ENCODE data around the gene ADAMTS5.

DNA sequence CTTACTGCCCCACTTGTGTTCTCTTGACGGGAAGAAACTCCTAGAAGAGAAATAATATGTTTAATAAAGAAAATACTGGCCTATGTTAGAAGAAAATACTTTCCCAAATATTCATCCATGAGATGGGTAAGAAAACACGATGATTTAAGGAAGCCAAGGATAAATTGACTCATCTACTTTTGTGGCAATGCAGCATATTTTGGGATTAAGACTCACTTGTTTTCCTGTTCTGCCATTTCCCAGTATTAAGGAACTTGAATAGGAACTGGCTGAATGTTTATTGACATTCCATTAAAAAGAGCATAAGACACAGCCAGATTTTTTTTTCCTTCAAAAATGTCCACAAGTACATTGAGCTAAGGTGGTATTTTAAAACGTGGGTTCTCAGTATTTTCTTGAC is 10.9 kb upstream of the ADAMTS5 start:
- no peak for TF ChIP-seq CTCF (IDR thresholded peaks at IDR 0.05)
- TF ChIP-seq POLR2AphosphoS5 (IDR thresholded peaks at IDR 0.05; ENCODE audit: low read depth, low read length) = no peak
- no peak for TF ChIP-seq TCF7L2 (IDR thresholded peaks at IDR 0.05; ENCODE audit: low read depth, low read length)
